HepG2 (cell line): Measurements from ENCODE around the gene CDC42EP5. TPM values are rescaled to one million over a fixed set of nuclear protein-coding genes. Genes with fewer than 3 reads are reported as not detected.

Experiments used
- FOXP1 ChIP-seq, 2 experiments: fragments of 450-650 bp in 1 of 2; IDR thresholded peaks; 2 replicates each; pipeline ENCODE4 v1.6.1; 2017 to 2018; ENCODE audit warnings: antibody characterized with exemption in 1 of 2
- ISL2 ChIP-seq: sonication (generic); formaldehyde crosslinking; IDR thresholded peaks from 2 replicates; pipeline ENCODE4 v1.5.0; 2020; ENCODE audit warnings: missing genetic modification reagents
- KIAA2018 ChIP-seq: sonication (generic); formaldehyde crosslinking; IDR thresholded peaks from 2 replicates; pipeline ENCODE4 v1.5.0; 2020; ENCODE audit warnings: mild to moderate bottlenecking, missing genetic modification reagents, borderline replicate concordance
- KLF9 ChIP-seq: IDR thresholded peaks from 2 replicates; pipeline ENCODE4 v1.6.1; 2016; ENCODE audit warnings: low read depth
- MIXL1 ChIP-seq: IDR thresholded peaks from 2 replicates; pipeline ENCODE4 v1.6.1; 2016
- MTF2 ChIP-seq: sonication (generic); formaldehyde crosslinking; IDR thresholded peaks from 2 replicates; pipeline ENCODE4 v1.5.0; 2020; ENCODE audit warnings: missing genetic modification reagents, borderline replicate concordance
- SMC3 ChIP-seq: IDR thresholded peaks from 2 replicates; pipeline ENCODE4 v1.6.1; 2011; ENCODE audit warnings: low read length, improper control_type of control experiment
- SRSF1 ChIP-seq: fragments of 200-400 bp; formaldehyde crosslinking; optimal IDR thresholded peaks from 2 replicates; pipeline ENCODE3; 2017; ENCODE audit warnings: mild to moderate bottlenecking, low read depth, low read length, moderate library complexity
- WIZ ChIP-seq: sonication (generic); formaldehyde crosslinking; IDR thresholded peaks from 2 replicates; pipeline ENCODE4 v1.5.1; 2020; ENCODE audit warnings: mild to moderate bottlenecking, missing genetic modification reagents
- ZBTB42 ChIP-seq: sonication (generic); formaldehyde crosslinking; IDR thresholded peaks from 2 replicates; pipeline ENCODE4 v1.5.0; 2020; ENCODE audit warnings: mild to moderate bottlenecking, missing genetic modification reagents
- ZNF33A ChIP-seq: sonication (generic); formaldehyde crosslinking; IDR thresholded peaks from 2 replicates; pipeline ENCODE4 v1.5.1; 2020; ENCODE audit warnings: missing genetic modification reagents, mild to moderate bottlenecking, moderate library complexity, borderline replicate concordance
- ZNF350 ChIP-seq: sonication (generic); formaldehyde crosslinking; IDR thresholded peaks from 2 replicates; pipeline ENCODE4 v1.4.0; 2020; ENCODE audit warnings: mild to moderate bottlenecking, low read depth, missing genetic modification reagents, borderline replicate concordance
- ZNF567 ChIP-seq: sonication (generic); formaldehyde crosslinking; IDR thresholded peaks from 2 replicates; pipeline ENCODE4 v1.8.1; 2023; ENCODE audit warnings: mild to moderate bottlenecking, missing genetic modification reagents, borderline replicate concordance
- ZNF589 ChIP-seq: sonication (generic); formaldehyde crosslinking; conservative IDR thresholded peaks from 2 replicates; pipeline ENCODE4 v1.8.0; 2022; ENCODE audit warnings: mild to moderate bottlenecking, moderate library complexity, missing genetic modification reagents
- ZNF691 ChIP-seq: sonication (generic); formaldehyde crosslinking; IDR thresholded peaks from 2 replicates; pipeline ENCODE4 v1.4.0; 2020; ENCODE audit warnings: missing genetic modification reagents, low read depth, mild to moderate bottlenecking, borderline replicate concordance
- ZNF704 ChIP-seq: sonication (generic); formaldehyde crosslinking; IDR thresholded peaks from 2 replicates; pipeline ENCODE4 v1.8.1; 2023; ENCODE audit warnings: mild to moderate bottlenecking, inconsistent platforms, moderate library complexity, missing genetic modification reagents, borderline replicate concordance
- polyA plus RNA-seq, 8 experiments: library from polyadenylated mRNA; depleted of rRNA in 3 of 8; stranded (reverse) in 7 of 8; unstranded in 1 of 8; fragments of >200 nt; fragmentation: Illumina TruSeq in 4 of 8; extraction: Trizol in 4 of 8; gene quantifications; 2 replicates each; pipeline versions ENCODE4 v1.2.1 to v1.2.3, GENCODE V29; 2011 to 2016; ENCODE audit warnings: low read depth in 4 of 8, missing spikeins in 1 of 8, mixed read lengths in 1 of 8; ENCODE audit not compliant: insufficient read depth in 1 of 8
- total RNA-seq, 5 experiments: library from RNA; depleted of rRNA; stranded (reverse); fragments of >200 nt; fragmentation: Illumina TruSeq; extraction: Trizol; gene quantifications; 2 replicates each; pipeline ENCODE4 v1.2.3, GENCODE V29; 2016; ENCODE audit warnings: low read depth in 1 of 5

The CDC42EP5 gene
- total and polyA plus RNA-seq, 2 of the 13 experiments (the other 11 are each of a cell fraction or from before 2014, with no cell fraction given): 0.41 to 1.6 TPM

- no peak for TF ChIP-seq ZNF704
- TF ChIP-seq ZNF33A (CRISPR knock-in tag): no peak
- no peak for TF ChIP-seq ZNF589
- TF ChIP-seq KLF9 (CRISPR knock-in tag): no peak
- 0 out of 2 replicates have a peak, but pooled peaks have one; percentile 43 for TF ChIP-seq KIAA2018 (CRISPR knock-in tag)
- TF ChIP-seq ZNF350 (CRISPR knock-in tag): 0 out of 2 replicates have a peak, but pooled peaks have one; percentile 53
- TF ChIP-seq ISL2: no peak
- 0 out of 2 replicates have a peak, but pooled peaks have one; percentile 37 for TF ChIP-seq MTF2 (CRISPR knock-in tag)
- TF ChIP-seq MIXL1 (CRISPR knock-in tag): no peak
- TF ChIP-seq ZBTB42 (CRISPR knock-in tag): no peak; the same call in 1 of the 2 replicates
- TF ChIP-seq SRSF1: peak; percentile 78
- TF ChIP-seq ZNF691 (CRISPR knock-in tag): 0 out of 2 replicates have a peak, but pooled peaks have one; percentile 37
- TF ChIP-seq ZNF567 (CRISPR knock-in tag): no peak
- TF ChIP-seq FOXP1 (IDR thresholded peaks at IDR 0.05): no peak
- TF ChIP-seq FOXP1 (CRISPR knock-in tag; IDR thresholded peaks at IDR 0.05): no peak
- TF ChIP-seq WIZ: no peak
- 0 out of 2 replicates have a peak, but pooled peaks have one; percentile 4 for TF ChIP-seq SMC3
These were observed 9.0 kb downstream of the CDC42EP5 start (continued) for GRCh38 chr19:54464044-54464629.
